Breast epithelium (tissue), 4 donors: Measurements from ENCODE around the gene LRRIQ4. TPM values are rescaled to one million over a fixed set of nuclear protein-coding genes. Genes with fewer than 3 reads are reported as not detected.

ENCODE experiments used
- DNase-seq, 2 donors: peaks; one replicate each; pipeline ENCODE4 v3.0.0-alpha.2; 2019; ENCODE audit warnings: low spot score in 2 of 2
- H3K27ac ChIP-seq, 2 donors: fragments of 200-600 bp; sonication (generic) in 1 of 2; one replicate each; pipeline ENCODE4 v1.5.1; 2016 to 2019; ENCODE audit warnings: mild to moderate bottlenecking in 1 of 2
- H3K27me3 ChIP-seq, 2 donors: fragments of 200-600 bp; sonication (generic) in 1 of 2; one replicate each; pipeline versions ENCODE4 v1.5.1 to v1.6.0; 2017 to 2019; ENCODE audit warnings: control low read depth in 1 of 2, mild to moderate bottlenecking in 1 of 2
- H3K36me3 ChIP-seq: fragments of 200-600 bp; one replicate; pipeline ENCODE4 v1.5.1; 2019
- H3K4me1 ChIP-seq, 2 donors: fragments of 200-600 bp; sonication (generic); one replicate each; pipeline ENCODE4 v1.5.1; 2016 to 2019; ENCODE audit warnings: control low read depth in 1 of 2
- H3K4me3 ChIP-seq, 3 donors: fragments of 200-600 bp; sonication (generic); 1 replicate in 2 of 3; 2 replicates in 1 of 3; pipeline ENCODE4 v1.5.1; 2016 to 2019; ENCODE audit warnings: mild to moderate bottlenecking in 3 of 3, moderate library complexity in 2 of 3
- H3K9me3 ChIP-seq, 2 donors: fragments of 200-600 bp; sonication (generic) in 1 of 2; one replicate each; pipeline ENCODE4 v1.5.1; 2016 to 2019; ENCODE audit warnings: control low read depth in 1 of 2
- POLR2A ChIP-seq: fragments of 450-650 bp; IDR thresholded peaks from one replicate; pipeline ENCODE4 v1.6.1; 2016; ENCODE audit warnings: antibody characterized with exemption, mild to moderate bottlenecking, moderate library complexity
- POLR2AphosphoS5 ChIP-seq, 3 donors: sonication (generic); formaldehyde crosslinking; IDR thresholded peaks; one replicate each; pipeline ENCODE4 v1.6.1; 2017; ENCODE audit warnings: antibody characterized with exemption in 3 of 3
- intact Hi-C: fragments of 100-400 bp; cut with DNase I; formaldehyde crosslinking; loops from one replicate; pipeline ENCODE4 v1.15.1; 2023; ENCODE audit warnings: low total_unique reads
- total RNA-seq, 3 donors: library from RNA; depleted of rRNA; stranded (reverse); fragments of >200 nt; gene quantifications; one replicate each; pipeline ENCODE4 v1.1.0, GENCODE V29; 2016
- TF ChIP-seq, protein P1 (sequence below), 3 donors: fragments of 450-650 bp; IDR thresholded peaks; one replicate each; pipeline ENCODE4 v1.5.1; 2016 to 2017; ENCODE audit warnings: antibody characterized with exemption in 3 of 3, mild to moderate bottlenecking in 3 of 3, moderate library complexity in 3 of 3

The LRRIQ4 gene
- total RNA-seq, 3 donors from 2014 or later, result 0.15 TPM; not detected in 2

DNA sequence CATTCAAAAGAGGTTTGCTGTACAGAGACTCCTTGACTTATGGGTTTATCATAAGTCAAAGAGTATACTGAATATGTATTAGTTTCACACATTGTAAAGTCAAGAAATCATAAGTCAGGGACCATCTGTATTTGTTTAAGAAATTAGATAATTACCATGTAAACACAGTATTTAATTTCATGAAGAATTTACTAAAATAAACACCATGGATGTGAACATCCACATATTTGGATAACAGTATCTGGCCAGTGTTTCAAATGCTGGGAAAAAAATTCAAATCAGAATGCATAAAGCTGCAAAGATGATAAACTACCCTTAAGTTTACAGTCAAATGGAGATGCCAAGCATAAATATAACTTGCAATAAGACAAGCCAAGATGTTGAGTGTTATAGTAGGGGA lies 22.5 kb upstream of the LRRIQ4 start:
- TF ChIP-seq POLR2A, result no peak
- TF ChIP-seq, protein P1, sequence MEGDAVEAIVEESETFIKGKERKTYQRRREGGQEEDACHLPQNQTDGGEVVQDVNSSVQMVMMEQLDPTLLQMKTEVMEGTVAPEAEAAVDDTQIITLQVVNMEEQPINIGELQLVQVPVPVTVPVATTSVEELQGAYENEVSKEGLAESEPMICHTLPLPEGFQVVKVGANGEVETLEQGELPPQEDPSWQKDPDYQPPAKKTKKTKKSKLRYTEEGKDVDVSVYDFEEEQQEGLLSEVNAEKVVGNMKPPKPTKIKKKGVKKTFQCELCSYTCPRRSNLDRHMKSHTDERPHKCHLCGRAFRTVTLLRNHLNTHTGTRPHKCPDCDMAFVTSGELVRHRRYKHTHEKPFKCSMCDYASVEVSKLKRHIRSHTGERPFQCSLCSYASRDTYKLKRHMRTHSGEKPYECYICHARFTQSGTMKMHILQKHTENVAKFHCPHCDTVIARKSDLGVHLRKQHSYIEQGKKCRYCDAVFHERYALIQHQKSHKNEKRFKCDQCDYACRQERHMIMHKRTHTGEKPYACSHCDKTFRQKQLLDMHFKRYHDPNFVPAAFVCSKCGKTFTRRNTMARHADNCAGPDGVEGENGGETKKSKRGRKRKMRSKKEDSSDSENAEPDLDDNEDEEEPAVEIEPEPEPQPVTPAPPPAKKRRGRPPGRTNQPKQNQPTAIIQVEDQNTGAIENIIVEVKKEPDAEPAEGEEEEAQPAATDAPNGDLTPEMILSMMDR (IDR thresholded peaks at IDR 0.05), result no peak
- TF ChIP-seq POLR2AphosphoS5 (IDR thresholded peaks at IDR 0.05), result no peak
- H3K27ac ChIP-seq, result no peak overlapping the region
- H3K4me3 ChIP-seq, result no peak overlapping the region
- intact Hi-C loops, result no loop called here
- H3K9me3 ChIP-seq, result no peaks in the 10 kb centered on the region
- H3K27me3 ChIP-seq, result no peaks in the 10 kb centered on the region
- no peak for DNase-seq
- peaks cover 8% of the 10 kb centered on the region for H3K36me3 ChIP-seq
- no peaks in the 10 kb centered on the region for H3K4me1 ChIP-seq

DNA sequence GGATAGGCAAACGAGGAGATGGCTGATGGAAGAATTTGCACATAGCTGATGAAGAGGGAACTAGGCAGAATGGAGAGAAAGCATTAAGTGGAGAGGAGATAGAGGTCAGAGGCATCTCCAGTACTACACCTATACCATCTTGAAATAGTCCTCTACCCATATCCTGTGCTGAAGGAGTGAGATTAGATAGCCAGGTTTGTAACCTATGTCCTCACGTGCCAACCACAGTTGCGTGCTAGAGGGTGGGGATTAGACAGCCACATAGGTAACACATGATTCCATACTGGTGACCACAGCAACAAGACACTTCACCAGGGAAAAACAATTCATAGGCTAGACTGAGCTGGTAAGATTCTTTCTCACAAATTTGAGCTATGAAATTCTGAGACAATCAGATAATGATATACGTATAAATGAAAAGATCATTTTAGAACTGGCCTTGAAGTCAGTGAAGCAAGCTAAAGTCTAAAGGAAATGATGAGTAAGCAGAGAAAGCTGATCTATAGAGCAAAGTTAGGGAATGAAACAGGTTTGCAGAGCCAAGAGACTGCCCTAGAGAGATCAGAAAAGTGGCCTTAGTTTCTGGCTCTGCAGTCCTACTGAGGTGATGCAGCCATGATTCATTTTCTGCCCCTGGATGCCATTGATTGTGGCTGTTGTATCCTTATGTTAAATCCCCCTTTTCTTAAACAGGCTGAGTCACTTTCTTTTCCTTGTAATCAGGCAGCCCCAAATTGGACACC lies 21.8 kb upstream of the LRRIQ4 start:
- intact Hi-C loops, result no loop called here
- TF ChIP-seq POLR2A, result no peak
- TF ChIP-seq, protein P1 (IDR thresholded peaks at IDR 0.05), result no peak
- no peak for TF ChIP-seq POLR2AphosphoS5 (IDR thresholded peaks at IDR 0.05)
- Histone ChIP-seq H3K9me3 (no peaks in the 10 kb centered on the region), H3K27ac (no peak overlapping the region), H3K27me3 (no peaks in the 10 kb centered on the region), H3K4me3 (no peak overlapping the region), H3K36me3 (peaks cover 5% of the 10 kb centered on the region), H3K4me1 (no peaks in the 10 kb centered on the region)
- no peak for DNase-seq

DNA sequence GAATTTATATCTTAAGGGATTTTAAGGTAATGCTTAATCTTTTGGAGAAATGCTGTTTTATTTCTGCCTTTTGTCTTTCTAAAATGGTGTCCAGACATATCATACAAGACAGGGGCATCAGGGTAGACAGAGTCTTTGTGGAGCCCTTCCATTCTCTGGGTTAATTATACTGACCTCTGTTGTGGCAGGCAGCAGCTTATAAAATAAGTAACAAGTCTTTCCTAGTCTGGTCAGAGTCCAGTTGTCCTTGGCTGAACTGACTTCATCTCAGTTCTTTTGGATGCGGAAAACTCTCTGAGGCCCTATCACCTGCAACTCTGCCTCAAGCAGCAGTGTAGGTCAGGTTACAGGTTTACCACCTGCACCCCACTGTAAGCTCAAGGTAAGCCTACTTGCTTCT lies 20.3 kb upstream of the LRRIQ4 start:
- no peaks in the 10 kb centered on the region for H3K27me3 ChIP-seq
- no peaks in the 10 kb centered on the region for H3K4me1 ChIP-seq
- H3K4me3 ChIP-seq, result no peak overlapping the region
- no peaks in the 10 kb centered on the region for H3K9me3 ChIP-seq
- TF ChIP-seq POLR2AphosphoS5 (IDR thresholded peaks at IDR 0.05), result no peak
- TF ChIP-seq, protein P1 (IDR thresholded peaks at IDR 0.05), result no peak
- no peak for TF ChIP-seq POLR2A
- no peak overlapping the region for H3K27ac ChIP-seq
- DNase-seq, result no peak
- intact Hi-C loops, result no loop called here
- peaks cover 3% of the 10 kb centered on the region for H3K36me3 ChIP-seq

DNA sequence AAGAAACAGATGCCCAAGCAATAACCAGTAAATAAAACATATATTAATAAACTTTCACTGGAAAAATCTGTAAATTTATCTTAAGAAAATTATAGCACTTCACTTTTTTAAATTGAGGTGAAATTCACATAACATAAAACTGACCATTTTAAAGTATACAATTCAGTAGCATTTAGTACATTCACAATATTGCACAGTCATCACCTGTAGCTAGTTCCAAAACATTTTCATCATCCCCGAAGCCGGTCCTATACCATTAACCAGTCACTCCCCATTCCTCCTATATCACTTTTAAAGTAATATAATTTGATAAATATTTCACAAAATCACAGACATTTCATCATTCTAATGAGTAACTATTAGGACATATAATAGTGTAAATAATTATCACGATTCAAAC lies 8.0 kb upstream of the LRRIQ4 start:
- TF ChIP-seq, protein P1 (IDR thresholded peaks at IDR 0.05), result no peak
- no peak for TF ChIP-seq POLR2AphosphoS5 (IDR thresholded peaks at IDR 0.05)
- no peak for TF ChIP-seq POLR2A
- intact Hi-C loops, result no loop called here
- Histone ChIP-seq H3K9me3 (no peaks in the 10 kb centered on the region), H3K27ac (no peak overlapping the region), H3K27me3 (no peaks in the 10 kb centered on the region), H3K36me3 (no peaks in the 10 kb centered on the region), H3K4me1 (no peaks in the 10 kb centered on the region), H3K4me3 (no peak overlapping the region)
- no peak for DNase-seq

DNA sequence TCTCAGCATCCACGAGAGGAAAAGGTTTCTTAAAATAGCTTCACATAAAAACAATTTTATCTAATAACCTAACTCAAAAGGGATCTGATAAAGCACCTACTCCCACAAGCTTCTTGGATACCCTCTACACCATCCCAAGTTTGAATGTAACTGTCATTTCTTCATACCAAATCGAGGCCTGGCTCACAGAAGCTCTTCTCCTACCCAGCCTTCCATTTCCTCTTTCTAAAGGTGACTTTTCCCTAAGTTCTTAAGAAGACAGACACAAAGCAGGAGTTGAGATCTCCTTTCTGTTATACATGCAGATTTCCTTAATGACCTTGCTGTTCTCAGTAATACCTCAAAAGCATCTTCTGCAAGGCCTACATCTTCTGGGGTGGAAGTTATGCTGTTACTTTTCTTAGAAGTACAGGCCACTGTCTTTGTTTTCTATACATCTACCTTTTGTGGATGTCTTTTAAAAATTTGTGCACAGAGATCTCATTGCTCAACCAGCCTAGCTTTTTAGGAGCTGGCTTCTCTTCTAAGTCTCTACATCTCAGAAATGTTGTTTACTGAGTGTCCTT lies 3.4 kb upstream of the LRRIQ4 start:
- intact Hi-C loops, result no loop called here

More for the DNA sequence above, 3.4 kb upstream of the LRRIQ4 start:
- Histone ChIP-seq H3K36me3 (no peaks in the 10 kb centered on the region), H3K4me1 (no peaks in the 10 kb centered on the region), H3K9me3 (no peaks in the 10 kb centered on the region), H3K4me3 (no peak overlapping the region), H3K27me3 (no peaks in the 10 kb centered on the region), H3K27ac (no peak overlapping the region)
- DNase-seq, result no peak
- TF ChIP-seq, protein P1 (IDR thresholded peaks at IDR 0.05), result no peak
- TF ChIP-seq POLR2A (no peak), POLR2AphosphoS5 (IDR thresholded peaks at IDR 0.05) (no peak)
